PC-3 (cell line): ENCODE measurements around the gene TEAD1.

Experiments
- CTCF ChIP-seq: fragments of 300-600 bp; sonication (generic); conservative IDR thresholded peaks from 2 replicates; pipeline ENCODE4 v1.5.1; 2017; ENCODE audit warnings: antibody characterized with exemption, low read depth, mild to moderate bottlenecking, low read length
- EZH2 ChIP-seq: fragments of 300-600 bp; sonication (generic); IDR thresholded peaks from one replicate; pipeline ENCODE4 v1.6.1; 2017; ENCODE audit warnings: antibody characterized with exemption, mild to moderate bottlenecking, low read length; ENCODE audit not compliant: unreplicated experiment

- TF ChIP-seq CTCF = no peak
- TF ChIP-seq EZH2 = no peak
Observed at GRCh38 chr11:12800032-12800671, 125.9 kb downstream of the TEAD1 start.
